Spleen (tissue), 11 donors: ENCODE data around the gene RIMS4. TPM values are rescaled to one million over a fixed set of nuclear protein-coding genes. Genes with fewer than 3 reads are reported as not detected.

Experiments
- DNase-seq: peaks from one replicate; pipeline ENCODE4 v3.0.0-alpha.2; 2020
- H3K27ac ChIP-seq, 8 donors: fragments of 200-600 bp; sonication (generic) in 7 of 8; 1 replicate in 4 of 8; 2 replicates in 4 of 8; pipeline versions ENCODE4 v1.5.0 to v1.8.0; 2016 to 2021; ENCODE audit warnings: inconsistent platforms in 4 of 8, mild to moderate bottlenecking in 4 of 8, moderate library complexity in 1 of 8
- H3K27me3 ChIP-seq, 7 donors: fragments of 200-600 bp; sonication (generic) in 6 of 7; replicated peaks in 1 of 7; 1 replicate in 4 of 7; 2 replicates in 3 of 7; pipeline versions ENCODE4 v1.5.0 to v1.8.0; 2016 to 2021; ENCODE audit warnings: inconsistent platforms in 3 of 7, mild to moderate bottlenecking in 1 of 7
- H3K36me3 ChIP-seq, 6 donors: fragments of 200-600 bp; sonication (generic) in 5 of 6; 1 replicate in 4 of 6; 2 replicates in 2 of 6; pipeline versions ENCODE4 v1.5.0 to v1.8.0; 2016 to 2021; ENCODE audit warnings: inconsistent platforms in 2 of 6
- H3K4me1 ChIP-seq, 6 donors: fragments of 200-600 bp; sonication (generic) in 5 of 6; 1 replicate in 3 of 6; 2 replicates in 3 of 6; pipeline versions ENCODE4 v1.5.0 to v1.8.0; 2016 to 2021; ENCODE audit warnings: inconsistent platforms in 3 of 6
- H3K4me3 ChIP-seq, 8 donors: fragments of 200-600 bp; sonication (generic) in 7 of 8; 1 replicate in 4 of 8; 2 replicates in 4 of 8; pipeline versions ENCODE4 v1.5.0 to v1.8.0; 2016 to 2021; ENCODE audit warnings: inconsistent platforms in 4 of 8, mild to moderate bottlenecking in 4 of 8, moderate library complexity in 2 of 8
- H3K9me3 ChIP-seq, 8 donors: fragments of 200-600 bp; sonication (generic) in 7 of 8; 1 replicate in 4 of 8; 2 replicates in 4 of 8; pipeline versions ENCODE4 v1.5.0 to v1.8.0; 2016 to 2021; ENCODE audit warnings: inconsistent platforms in 4 of 8
- CTCF ChIP-seq, 11 experiments: fragments of 200-600 bp in 7 of 11; fragments of 450-650 bp in 4 of 11; sonication (generic) in 4 of 11; IDR thresholded peaks in 8 of 11; conservative IDR thresholded peaks in 3 of 11; 1 replicate in 7 of 11; 2 replicates in 4 of 11; pipeline versions ENCODE4 v1.4.0 to v1.8.0; 2016 to 2021; ENCODE audit warnings: antibody characterized with exemption in 11 of 11, inconsistent platforms in 4 of 11, mild to moderate bottlenecking in 1 of 11
- POLR2A ChIP-seq, 3 donors: fragments of 450-650 bp; IDR thresholded peaks; one replicate each; pipeline ENCODE4 v1.5.1; 2017; ENCODE audit warnings: antibody characterized with exemption in 3 of 3, mild to moderate bottlenecking in 1 of 3
- POLR2AphosphoS5 ChIP-seq, 3 donors: sonication (generic); formaldehyde crosslinking; IDR thresholded peaks; one replicate each; pipeline ENCODE4 v1.5.1; 2017; ENCODE audit warnings: antibody characterized with exemption in 3 of 3
- WGBS, 5 donors: extraction: QIAGEN DNeasy Blood & Tissue Kit in 3 of 5; methylation state at CpG; one replicate each; pipeline versions ENCODE4 v1.1.5 to v1.1.7; 2013 to 2018; 5-methylcytosine and 5-hydroxymethylcytosine counted together
- intact Hi-C: fragments of 100-400 bp; cut with DNase I; formaldehyde crosslinking; loops from one replicate; pipeline ENCODE4 v1.15.0; 2023; ENCODE audit warnings: low total_unique reads
- polyA plus RNA-seq, 3 donors: library from polyadenylated mRNA; stranded (reverse); fragments of 200-250 nt; gene quantifications; one replicate each; pipeline ENCODE4 v1.2.1, GENCODE V29; 2013
- total RNA-seq, 7 donors: library from RNA; depleted of rRNA in 3 of 7; stranded (reverse); fragments of >200 nt in 3 of 7; fragmentation: NEBNext Ultra II Directional in 4 of 7; extraction: Animal tissue kit (Norgen Biotek cat#: 25700) in 4 of 7; gene quantifications; one replicate each; pipeline versions ENCODE4 v1.1.0 to v1.2.1, GENCODE V29; 2016 to 2021
- donor health status: healthy with polysubstance abuse.
- donor health status: DM: no; HTN: no; CAD: no; lungs with moderate emphysema.
- donor health status: DM: no; HTN: no; CAD: no.
- donor health status: Bipolar disorder and iron deficiency.
- donor health status: healthy.
- donor health status: DM: no; HTN: no; CAD: no.
- donor health status: DM: yes; HTN: yes; CAD: no.

The RIMS4 gene
- total and polyA plus RNA-seq, 10 donors: under 0.01 to 0.02 TPM; not detected in 8

DNA sequence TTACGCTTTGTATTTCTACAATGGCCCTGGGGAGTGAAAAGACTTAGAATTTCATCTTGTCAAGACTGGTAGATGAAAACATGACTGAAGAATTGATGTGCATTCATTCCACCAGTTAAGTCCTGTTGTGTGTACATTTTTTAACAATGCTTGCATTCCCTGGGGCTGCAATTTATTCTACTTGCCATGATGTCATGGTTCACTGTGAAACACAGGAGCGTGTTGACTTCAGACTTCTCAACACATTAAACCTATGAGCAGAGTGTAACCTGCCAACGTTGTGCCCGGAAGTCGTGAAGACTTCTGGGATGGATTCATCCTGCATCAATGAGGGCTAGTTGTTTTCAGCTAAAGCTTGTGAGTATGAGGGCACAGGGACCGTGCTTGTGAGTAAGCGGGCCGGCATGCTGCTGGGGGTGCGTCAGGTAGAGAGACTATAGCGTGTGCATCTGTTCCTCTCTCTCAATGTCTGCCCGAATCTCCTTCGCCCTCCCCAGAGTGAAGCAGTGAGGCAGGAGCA is 26.3 kb upstream of the RIMS4 start:
- Histone ChIP-seq H3K4me3 (no peak overlapping the region), H3K27me3 (peaks cover 0 to 30% (median 0%) of the 10 kb centered on the region in 7 donors), H3K27ac (no peak overlapping the region), H3K36me3 (no peaks in the 10 kb centered on the region), H3K4me1 (no peaks in the 10 kb centered on the region), H3K9me3 (peaks cover 0 to 7% (median 0%) of the 10 kb centered on the region in 8 donors)
- WGBS, 5 donors: 84 to 91% (median 90%) methylated on average over 12 of the region's 12 CpGs
- intact Hi-C loops: no loop called here
- no peak for TF ChIP-seq POLR2AphosphoS5 (IDR thresholded peaks at IDR 0.05)
- TF ChIP-seq CTCF (IDR thresholded peaks at IDR 0.05 in 8 of 11, conservative IDR thresholded peaks at IDR 0.05 in 3 of 11): no peak
- no peak for TF ChIP-seq POLR2A (IDR thresholded peaks at IDR 0.05)
- no peak for DNase-seq

- Histone ChIP-seq H3K27ac (no peak overlapping the region), H3K27me3 (peaks cover 0 to 30% (median 0%) of the 10 kb centered on the region in 7 donors), H3K4me3 (no peak overlapping the region), H3K36me3 (no peaks in the 10 kb centered on the region), H3K9me3 (peaks cover 0 to 8% (median 0%) of the 10 kb centered on the region in 8 donors), H3K4me1 (no peaks in the 10 kb centered on the region)
- intact Hi-C loops: no loop called here
- DNase-seq: no peak
- TF ChIP-seq POLR2A (IDR thresholded peaks at IDR 0.05): no peak
- TF ChIP-seq CTCF (IDR thresholded peaks at IDR 0.05 in 8 of 11, conservative IDR thresholded peaks at IDR 0.05 in 3 of 11): no peak
- no peak for TF ChIP-seq POLR2AphosphoS5 (IDR thresholded peaks at IDR 0.05)
- WGBS, 5 donors: 66 to 82% (median 77%) methylated on average over 7 of the region's 7 CpGs
These were observed 25.4 kb upstream of the RIMS4 start for GRCh38 chr20:44835661-44836221.

- Histone ChIP-seq H3K4me3 (no peak overlapping the region), H3K27me3 (peaks cover 0 to 35% (median 0%) of the 10 kb centered on the region in 7 donors)
- 35 to 57% (median 49%) methylated on average over 1 of the region's 1 CpG for WGBS, 5 donors
These were observed 24.8 kb upstream of the RIMS4 start for GRCh38 chr20:44835116-44835515.

More at GRCh38 chr20:44835116-44835515, 24.8 kb upstream of the RIMS4 start:
- no peaks in the 10 kb centered on the region for H3K4me1 ChIP-seq
- intact Hi-C loops: no loop called here
- DNase-seq: no peak
- peaks cover 0 to 11% (median 0%) of the 10 kb centered on the region in 8 donors for H3K9me3 ChIP-seq
- TF ChIP-seq CTCF (IDR thresholded peaks at IDR 0.05 in 8 of 11, conservative IDR thresholded peaks at IDR 0.05 in 3 of 11) (no peak), POLR2A (IDR thresholded peaks at IDR 0.05) (no peak), POLR2AphosphoS5 (IDR thresholded peaks at IDR 0.05) (no peak)
- no peaks in the 10 kb centered on the region for H3K36me3 ChIP-seq
- no peak overlapping the region for H3K27ac ChIP-seq
